Calu3 (cell line): ENCODE results near the gene SPATS2. TPM values are rescaled to one million over a fixed set of nuclear protein-coding genes. Genes with fewer than 3 reads are reported as not detected.

Source experiments
- BruUV-seq: library from RNA; stranded (reverse); fragments of 400-500 nt; replicated peaks from 2 replicates; lab custom pipeline; 2021; lab: Mats Ljungman, UMichigan
- CTCF ChIA-PET: fragments of 300-600 bp; sonication (Branson Sonifier 250); formaldehyde crosslinking; loops from one replicate; lab custom pipeline; 2022; ENCODE audit warnings: antibody characterized with exemption; lab: Charles Lee
- DNase-seq: peaks from one replicate; pipeline ENCODE4 v3.0.0; 2022
- H3K27ac Mint-ChIP-seq: one replicate; pipeline ENCODE4 v1.8.0; 2022; ENCODE audit warnings: mixed read lengths; ENCODE audit not compliant: unreplicated experiment
- H3K27me3 Mint-ChIP-seq: one replicate; pipeline ENCODE4 v1.8.0; 2022; ENCODE audit warnings: mixed read lengths; ENCODE audit not compliant: unreplicated experiment
- H3K36me3 Mint-ChIP-seq: one replicate; pipeline ENCODE4 v1.8.0; 2022; ENCODE audit warnings: mild to moderate bottlenecking, moderate library complexity, mixed read lengths; ENCODE audit not compliant: insufficient read depth, unreplicated experiment
- H3K4me1 Mint-ChIP-seq: one replicate; pipeline ENCODE4 v1.8.0; 2022; ENCODE audit warnings: mild to moderate bottlenecking, low read depth, mixed read lengths; ENCODE audit not compliant: unreplicated experiment
- H3K4me3 Mint-ChIP-seq: one replicate; pipeline ENCODE4 v1.8.0; 2022; ENCODE audit warnings: mild to moderate bottlenecking, low read depth, moderate library complexity, mixed read lengths; ENCODE audit not compliant: unreplicated experiment
- H3K9me3 Mint-ChIP-seq: one replicate; pipeline ENCODE4 v1.8.0; 2022; ENCODE audit warnings: low read depth, mixed read lengths; ENCODE audit not compliant: unreplicated experiment
- CTCF ChIP-seq: fragments of 200-600 bp; IDR thresholded peaks from one replicate; pipeline ENCODE4 v1.8.0; 2022; ENCODE audit warnings: antibody characterized with exemption; ENCODE audit not compliant: unreplicated experiment
- intact Hi-C: fragments of 100-400 bp; cut with micrococcal nuclease; formaldehyde crosslinking; loops from one replicate; pipeline ENCODE4 v1.10.0; 2022; ENCODE audit not compliant: unreplicated experiment
- total RNA-seq: library from RNA; stranded (reverse); gene quantifications from 2 replicates; pipeline ENCODE4 v1.2.3, GENCODE V29; 2022

Gene SPATS2
- total RNA-seq, 1 experiment from 2014 or later: 23.2 TPM

GRCh38 chr12:49552014-49552413 is 184.8 kb downstream of the SPATS2 start:
- intact Hi-C loops: no loop called here
- no peak for TF ChIP-seq CTCF
- no peak overlapping the region for H3K4me3 Mint-ChIP-seq
- no TSS peak for BruUV-seq
- DNase-seq: no peak
- CTCF ChIA-PET: interaction anchor here (0.7 kb wide), 1 partner anchor 42 kb away, joined by 3 read pairs; no protein-coding TSS in a partner anchor
- no peak overlapping the region for H3K27ac Mint-ChIP-seq
- H3K36me3 Mint-ChIP-seq: peaks cover 11% of the 10 kb centered on the region
- H3K4me1 Mint-ChIP-seq: no peaks in the 10 kb centered on the region
- no peaks in the 10 kb centered on the region for H3K9me3 Mint-ChIP-seq
- peaks cover 41% of the 10 kb centered on the region for H3K27me3 Mint-ChIP-seq

GRCh38 chr12:49552425-49552824 is 185.2 kb downstream of the SPATS2 start:
- no peak for DNase-seq
- Mint-ChIP-seq H3K4me3 (no peak overlapping the region), H3K27me3 (peaks cover 37% of the 10 kb centered on the region), H3K27ac (no peak overlapping the region), H3K4me1 (no peaks in the 10 kb centered on the region), H3K9me3 (no peaks in the 10 kb centered on the region), H3K36me3 (peaks cover 11% of the 10 kb centered on the region)
- intact Hi-C loops: no loop called here
- BruUV-seq: no TSS peak
- CTCF ChIA-PET: interaction anchor here (2.4 kb wide), 1 partner anchor 194 kb away, joined by 21 read pairs; no protein-coding TSS in a partner anchor
- no peak for TF ChIP-seq CTCF

- CTCF ChIA-PET: interaction anchor here (1.3 to 2.4 kb wide), 3 partner anchors 27 to 221 kb away, joined by 4 to 21 read pairs (median 11); no protein-coding TSS in a partner anchor
- intact Hi-C loops: loop anchor here (1.0 kb wide), 1 partner anchor 195 kb away; no protein-coding TSS in a partner anchor
- Mint-ChIP-seq H3K36me3 (peaks cover 11% of the 10 kb centered on the region), H3K27me3 (peaks cover 33% of the 10 kb centered on the region), H3K4me1 (no peaks in the 10 kb centered on the region), H3K9me3 (no peaks in the 10 kb centered on the region), H3K27ac (no peak overlapping the region), H3K4me3 (no peak overlapping the region)
- no peak for DNase-seq
- TF ChIP-seq CTCF: no peak
- BruUV-seq: no TSS peak
Measured at GRCh38 chr12:49552899-49553298, 185.6 kb downstream of the SPATS2 start.

- no peaks in the 10 kb centered on the region for H3K9me3 Mint-ChIP-seq
Measured at GRCh38 chr12:49553512-49554088, 186.3 kb downstream of the SPATS2 start.

More at GRCh38 chr12:49553512-49554088, 186.3 kb downstream of the SPATS2 start:
- H3K4me1 Mint-ChIP-seq: no peaks in the 10 kb centered on the region
- no TSS peak for BruUV-seq
- TF ChIP-seq CTCF: peak; percentile 60
- peaks cover 11% of the 10 kb centered on the region for H3K36me3 Mint-ChIP-seq
- peaks cover 26% of the 10 kb centered on the region for H3K27me3 Mint-ChIP-seq
- peak; percentile 25 for DNase-seq
- H3K4me3 Mint-ChIP-seq: no peak overlapping the region
- CTCF ChIA-PET: interaction anchor here (0.8 to 2.4 kb wide), 4 partner anchors 27 to 256 kb away, joined by 3 to 21 read pairs (median 8); no protein-coding TSS in a partner anchor
- no peak overlapping the region for H3K27ac Mint-ChIP-seq
- intact Hi-C loops: loop anchor here (1.0 kb wide), 1 partner anchor 195 kb away; no protein-coding TSS in a partner anchor
